Mesenchymal stem cell (in vitro differentiated cells and primary cell): Measurements from ENCODE around the gene FGFR2.

Source experiments
- DNase-seq: peaks from one replicate; pipeline ENCODE4 v3.0.0-alpha.2; 2013
- H2AFZ ChIP-seq: one replicate; pipeline ENCODE4 v1.6.1; 2013; ENCODE audit warnings: low read depth, mild to moderate bottlenecking, control low read depth, inconsistent platforms, low read length, moderate library complexity
- H2AK5ac ChIP-seq: 2 replicates; pipeline ENCODE4 v1.6.1; 2013; ENCODE audit warnings: low read length, moderate library complexity, mild to moderate bottlenecking, inconsistent platforms; ENCODE audit not compliant: severe bottlenecking
- H2BK120ac ChIP-seq: one replicate; pipeline ENCODE4 v1.6.1; 2013; ENCODE audit warnings: low read depth, mild to moderate bottlenecking, inconsistent platforms, low read length, moderate library complexity
- H2BK12ac ChIP-seq, 2 experiments: one replicate each; pipeline ENCODE4 v1.6.1; 2013; ENCODE audit warnings: inconsistent platforms in 2 of 2, low read length in 2 of 2, mild to moderate bottlenecking in 2 of 2, moderate library complexity in 2 of 2, control low read depth in 1 of 2
- H2BK15ac ChIP-seq: one replicate; pipeline ENCODE4 v1.6.1; 2013; ENCODE audit warnings: mild to moderate bottlenecking, low read depth, inconsistent platforms; ENCODE audit not compliant: poor library complexity, severe bottlenecking
- H2BK5ac ChIP-seq: 2 replicates; pipeline ENCODE4 v1.6.1; 2013; ENCODE audit warnings: low read depth, mild to moderate bottlenecking, low read length, control low read depth, inconsistent platforms; ENCODE audit not compliant: poor library complexity, severe bottlenecking
- H3K14ac ChIP-seq, 2 experiments: one replicate each; pipeline ENCODE4 v1.6.1; 2013; ENCODE audit warnings: inconsistent platforms in 2 of 2, low read length in 2 of 2, control low read depth in 1 of 2, mild to moderate bottlenecking in 1 of 2, moderate library complexity in 1 of 2
- H3K18ac ChIP-seq, 2 experiments: one replicate each; pipeline ENCODE4 v1.6.1; 2013; ENCODE audit warnings: inconsistent platforms in 2 of 2, low read length in 2 of 2, control low read depth in 1 of 2, low read depth in 1 of 2, mild to moderate bottlenecking in 1 of 2
- H3K23ac ChIP-seq, 2 experiments: one replicate each; pipeline ENCODE4 v1.6.1; 2013; ENCODE audit warnings: inconsistent platforms in 2 of 2, low read length in 2 of 2, mild to moderate bottlenecking in 2 of 2, moderate library complexity in 2 of 2, control low read depth in 1 of 2
- H3K27ac ChIP-seq: 2 replicates; pipeline ENCODE4 v1.5.1; 2013; ENCODE audit warnings: mild to moderate bottlenecking, moderate library complexity, low read length, control low read depth, inconsistent platforms; ENCODE audit not compliant: poor library complexity, severe bottlenecking
- H3K27me3 ChIP-seq, 2 experiments: 2 replicates each; pipeline versions ENCODE4 v1.6.1 to v1.7.0; 2013; ENCODE audit warnings: low read length in 2 of 2, mild to moderate bottlenecking in 2 of 2, moderate library complexity in 2 of 2, control low read depth in 1 of 2, inconsistent platforms in 1 of 2; ENCODE audit not compliant: control insufficient read depth in 1 of 2, insufficient read depth in 1 of 2
- H3K36me3 ChIP-seq, 2 experiments: 2 replicates each; pipeline versions ENCODE4 v1.6.1 to v1.7.0; 2013; ENCODE audit warnings: low read length in 2 of 2, control low read depth in 1 of 2, inconsistent platforms in 1 of 2, low read depth in 1 of 2, mild to moderate bottlenecking in 1 of 2; ENCODE audit not compliant: insufficient read depth in 2 of 2, control insufficient read depth in 1 of 2
- H3K4ac ChIP-seq, 2 experiments: one replicate each; pipeline ENCODE4 v1.6.1; 2013; ENCODE audit warnings: inconsistent platforms in 2 of 2, low read length in 2 of 2, mild to moderate bottlenecking in 2 of 2, moderate library complexity in 2 of 2, control low read depth in 1 of 2, low read depth in 1 of 2
- H3K4me1 ChIP-seq: 2 replicates; pipeline ENCODE4 v1.6.1; 2013; ENCODE audit warnings: low read depth, low read length, control low read depth; ENCODE audit not compliant: control insufficient read depth, insufficient read depth
- H3K4me2 ChIP-seq: 2 replicates; pipeline ENCODE4 v1.6.1; 2013; ENCODE audit warnings: low read length, mild to moderate bottlenecking, inconsistent platforms; ENCODE audit not compliant: poor library complexity, severe bottlenecking
- H3K4me3 ChIP-seq, 2 experiments: 2 replicates each; pipeline versions ENCODE4 v1.5.1 to v1.7.0; 2013; ENCODE audit warnings: low read length in 2 of 2, mild to moderate bottlenecking in 2 of 2, control low read depth in 1 of 2, low read depth in 1 of 2; ENCODE audit not compliant: insufficient read depth in 1 of 2
- H3K79me1 ChIP-seq: replicated peaks from 2 replicates; pipeline ENCODE4 v1.6.1; 2013; ENCODE audit warnings: mild to moderate bottlenecking, control low read depth, low read length, inconsistent platforms; ENCODE audit not compliant: poor library complexity, severe bottlenecking
- H3K9ac ChIP-seq: 2 replicates; pipeline ENCODE4 v1.7.0; 2013; ENCODE audit warnings: mild to moderate bottlenecking, low read length, moderate library complexity
- H3K9me3 ChIP-seq: 2 replicates; pipeline ENCODE4 v1.7.0; 2013; ENCODE audit warnings: mild to moderate bottlenecking, low read length; ENCODE audit not compliant: control insufficient read depth
- H4K8ac ChIP-seq: one replicate; pipeline ENCODE4 v1.6.1; 2013; ENCODE audit warnings: inconsistent platforms, mild to moderate bottlenecking, low read length, moderate library complexity
- H4K91ac ChIP-seq: one replicate; pipeline ENCODE4 v1.6.1; 2013; ENCODE audit warnings: mild to moderate bottlenecking, low read length, inconsistent platforms
- WGBS: methylation state at CpG from one replicate; pipeline ENCODE4 v1.1.7; 2013; ENCODE audit warnings: mixed read lengths; 5-methylcytosine and 5-hydroxymethylcytosine counted together

FGFR2 gene

GRCh38 chr10:121589553-121589952, 8.7 kb downstream of the FGFR2 start:
- no peak overlapping the region for H2BK120ac ChIP-seq
- no peak overlapping the region for H3K4me3 ChIP-seq
- no peak for DNase-seq
- H2AFZ ChIP-seq, result no peak overlapping the region
- no peak overlapping the region for H4K8ac ChIP-seq
- H3K27me3 ChIP-seq, result peaks cover 15 to 16% of the 10 kb centered on the region in 2 experiments
- H2BK12ac ChIP-seq, result no peak overlapping the region
- no peak overlapping the region for H3K18ac ChIP-seq
- H3K4me2 ChIP-seq, result no peak overlapping the region
- no peak overlapping the region for H3K4ac ChIP-seq
- H3K79me1 ChIP-seq, result peaks cover 3% of the 10 kb centered on the region
- H2AK5ac ChIP-seq, result no peak overlapping the region
- WGBS, result 100% methylated on average over 1 of the region's 3 CpGs
- H3K23ac ChIP-seq, result no peak overlapping the region
- H3K9me3 ChIP-seq, result peaks cover 3% of the 10 kb centered on the region
- H3K9ac ChIP-seq, result no peak overlapping the region
- no peak overlapping the region for H2BK15ac ChIP-seq
- H2BK5ac ChIP-seq, result no peak overlapping the region
- H3K36me3 ChIP-seq, result peaks cover 0 to 3% of the 10 kb centered on the region in 2 experiments
- H3K4me1 ChIP-seq, result no peaks in the 10 kb centered on the region
- no peak overlapping the region for H3K27ac ChIP-seq
- no peak overlapping the region for H4K91ac ChIP-seq
- H3K14ac ChIP-seq, result no peak overlapping the region

DNA sequence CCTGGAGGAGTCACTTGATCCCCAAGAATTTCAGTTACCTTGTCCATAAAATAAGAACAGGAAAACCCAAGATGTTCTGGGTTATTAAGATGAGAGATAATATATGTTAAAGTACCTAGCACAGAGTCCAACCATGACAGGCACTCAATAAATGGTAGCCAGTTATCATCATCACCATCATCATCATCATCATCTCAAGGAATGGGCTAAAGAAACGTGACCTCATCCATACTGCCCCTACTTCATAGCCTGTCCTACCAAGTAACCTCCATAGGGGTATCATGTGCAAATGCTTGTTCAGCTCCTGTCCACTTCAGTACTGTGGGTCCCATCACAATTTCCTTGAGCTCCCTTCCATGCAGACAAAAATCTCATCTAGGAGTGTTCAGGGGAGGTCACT, 14.4 kb downstream of the FGFR2 start:
- DNase-seq, result no peak
- Histone ChIP-seq H3K36me3 (no peaks in the 10 kb centered on the region), H3K4ac (no peak overlapping the region), H3K27ac (no peak overlapping the region), H2BK15ac (no peak overlapping the region), H3K4me1 (peaks cover 12% of the 10 kb centered on the region), H3K79me1 (peaks cover 3% of the 10 kb centered on the region), H3K9me3 (peaks cover 3% of the 10 kb centered on the region), H3K14ac (no peak overlapping the region), H3K23ac (no peak overlapping the region), H2AFZ (no peak overlapping the region), H3K4me3 (no peak overlapping the region), H2AK5ac (no peak overlapping the region), H4K8ac (no peak overlapping the region), H3K27me3 (no peaks in the 10 kb centered on the region), H4K91ac (no peak overlapping the region), H2BK12ac (no peak overlapping the region), H2BK120ac (no peak overlapping the region), H3K9ac (no peak overlapping the region), H3K18ac (no peak overlapping the region), H2BK5ac (no peak overlapping the region), H3K4me2 (no peak overlapping the region)
- WGBS, result 88% methylated on average over 1 of the region's 1 CpG

DNA sequence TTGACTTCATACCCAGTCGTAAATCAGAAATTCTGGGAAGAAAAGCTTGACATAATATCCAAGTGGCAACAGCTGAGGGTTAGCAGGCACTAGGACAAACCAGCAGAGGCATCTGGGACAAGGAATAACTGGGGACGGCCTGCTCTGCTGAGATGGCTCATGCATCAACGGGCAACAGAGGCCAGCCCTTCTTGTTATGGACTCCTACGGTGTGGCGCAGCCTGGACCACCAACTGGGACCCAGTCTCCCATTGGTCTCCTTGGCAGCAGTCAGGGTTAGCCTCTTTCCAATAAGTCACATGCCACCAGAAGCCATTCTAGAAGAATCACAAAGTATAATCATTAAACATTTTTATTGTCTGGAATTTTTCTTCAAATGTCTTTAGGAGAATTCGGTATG, 15.0 kb downstream of the FGFR2 start:
- Histone ChIP-seq H3K36me3 (no peaks in the 10 kb centered on the region), H4K91ac (no peak overlapping the region), H3K79me1 (no peaks in the 10 kb centered on the region), H2BK15ac (no peak overlapping the region), H2BK120ac (no peak overlapping the region), H2AK5ac (no peak overlapping the region), H3K27me3 (no peaks in the 10 kb centered on the region), H3K14ac (no peak overlapping the region), H3K9me3 (peaks cover 3% of the 10 kb centered on the region), H3K4me3 (no peak overlapping the region), H3K23ac (no peak overlapping the region), H3K18ac (no peak overlapping the region), H3K27ac (no peak overlapping the region), H2BK5ac (no peak overlapping the region), H3K4ac (no peak overlapping the region), H3K9ac (no peak overlapping the region), H3K4me2 (no peak overlapping the region), H4K8ac (no peak overlapping the region), H3K4me1 (peaks cover 13% of the 10 kb centered on the region), H2AFZ (no peak overlapping the region), H2BK12ac (no peak overlapping the region)
- DNase-seq, result no peak
- WGBS, result 82% methylated on average over 6 of the region's 6 CpGs

DNA sequence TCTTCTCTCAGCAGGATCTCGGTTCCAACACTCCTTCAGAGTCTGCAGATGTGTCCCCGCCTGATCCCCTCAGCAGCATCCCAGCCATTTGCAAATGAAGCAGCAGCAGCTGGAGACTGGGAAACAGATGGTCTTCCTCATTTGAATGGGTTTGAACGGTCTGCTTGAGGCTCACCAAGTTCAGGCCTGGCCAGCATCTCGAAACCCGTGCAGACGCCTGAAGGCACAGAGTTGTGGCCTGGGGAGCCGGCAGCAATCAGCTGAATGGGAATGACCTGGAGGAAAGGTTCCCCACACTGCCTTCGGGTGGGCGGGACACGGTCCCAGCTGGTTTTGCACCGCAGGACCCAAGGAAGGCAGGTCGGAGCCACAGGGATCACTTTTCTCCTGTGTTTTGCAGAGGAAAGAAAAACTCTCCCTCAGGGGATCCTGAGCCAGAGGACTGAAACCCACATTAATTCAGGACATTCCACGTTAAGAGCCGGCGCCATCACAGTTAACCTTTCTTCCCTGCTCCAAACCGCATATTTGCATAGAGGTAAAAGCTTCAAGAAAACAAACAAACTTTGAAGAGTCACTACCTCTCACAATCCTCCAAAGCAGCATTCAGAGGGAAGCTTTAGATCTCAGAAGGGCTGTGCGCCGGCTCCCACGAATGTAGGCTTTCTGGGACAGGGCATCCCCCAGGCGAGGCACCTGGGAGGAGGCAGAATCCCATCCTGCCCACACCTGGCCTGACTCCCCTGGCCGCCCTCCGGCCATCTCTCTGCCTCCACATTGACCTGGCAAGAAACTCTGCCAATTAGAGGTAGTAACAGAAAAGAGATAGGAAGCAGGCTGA, 17.7 kb downstream of the FGFR2 start:
- H2BK5ac ChIP-seq, result no peak overlapping the region
- H3K4ac ChIP-seq, result no peak overlapping the region
- H3K36me3 ChIP-seq, result no peaks in the 10 kb centered on the region
- H3K9ac ChIP-seq, result no peak overlapping the region
- H3K18ac ChIP-seq, result no peak overlapping the region
- no peak overlapping the region for H2BK12ac ChIP-seq
- no peak overlapping the region for H4K8ac ChIP-seq
- H2AFZ ChIP-seq, result no peak overlapping the region
- 42% methylated on average over 22 of the region's 22 CpGs for WGBS
- H3K79me1 ChIP-seq, result no peaks in the 10 kb centered on the region
- no peak overlapping the region for H2AK5ac ChIP-seq
- no peaks in the 10 kb centered on the region for H3K27me3 ChIP-seq
- peak; percentile 6 for DNase-seq
- H3K14ac ChIP-seq, result no peak overlapping the region
- H3K4me2 ChIP-seq, result no peak overlapping the region
- no peak overlapping the region for H4K91ac ChIP-seq
- H3K4me3 ChIP-seq, result no peak overlapping the region
- H2BK120ac ChIP-seq, result no peak overlapping the region
- no peak overlapping the region for H3K27ac ChIP-seq
- H2BK15ac ChIP-seq, result no peak overlapping the region
- H3K4me1 ChIP-seq, result peaks cover 13% of the 10 kb centered on the region
- no peaks in the 10 kb centered on the region for H3K9me3 ChIP-seq
- H3K23ac ChIP-seq, result no peak overlapping the region
